ENCODE measurements around the gene ANGPTL2.

DNA sequence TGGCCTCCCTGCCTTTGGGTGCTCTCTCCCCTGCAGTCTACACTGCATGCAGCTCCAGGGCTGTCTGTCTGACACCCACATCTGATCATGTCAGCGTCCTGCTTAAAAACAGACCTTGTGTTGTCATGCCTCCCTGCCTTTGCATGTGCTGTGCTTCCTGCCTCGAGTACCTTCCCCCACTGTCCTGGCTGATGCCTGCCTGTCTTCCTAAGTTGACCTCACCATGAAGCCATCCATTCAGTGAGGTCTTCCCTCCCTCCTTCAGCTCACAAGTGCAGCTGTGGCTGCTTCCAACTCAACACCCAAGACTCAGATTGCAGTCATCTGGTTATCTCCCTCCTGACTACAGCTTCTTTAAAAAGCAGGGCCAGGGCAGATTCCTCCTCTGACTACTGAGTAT, 5.5 kb downstream of the ANGPTL2 start:
- no peak for TF ChIP-seq POLR2A (IDR thresholded peaks at IDR 0.05; ENCODE audit: low read depth, low read length)
- TF ChIP-seq TAF1 (IDR thresholded peaks at IDR 0.05; ENCODE audit: low read depth, low read length), result no peak
